HuH-7.5 (cell line): Measurements from ENCODE around the gene DLL4.

Experiments used
- DNase-seq: peaks from one replicate; pipeline ENCODE4 v3.0.0; 2011; ENCODE audit warnings: low spot score

The DLL4 gene

DNA sequence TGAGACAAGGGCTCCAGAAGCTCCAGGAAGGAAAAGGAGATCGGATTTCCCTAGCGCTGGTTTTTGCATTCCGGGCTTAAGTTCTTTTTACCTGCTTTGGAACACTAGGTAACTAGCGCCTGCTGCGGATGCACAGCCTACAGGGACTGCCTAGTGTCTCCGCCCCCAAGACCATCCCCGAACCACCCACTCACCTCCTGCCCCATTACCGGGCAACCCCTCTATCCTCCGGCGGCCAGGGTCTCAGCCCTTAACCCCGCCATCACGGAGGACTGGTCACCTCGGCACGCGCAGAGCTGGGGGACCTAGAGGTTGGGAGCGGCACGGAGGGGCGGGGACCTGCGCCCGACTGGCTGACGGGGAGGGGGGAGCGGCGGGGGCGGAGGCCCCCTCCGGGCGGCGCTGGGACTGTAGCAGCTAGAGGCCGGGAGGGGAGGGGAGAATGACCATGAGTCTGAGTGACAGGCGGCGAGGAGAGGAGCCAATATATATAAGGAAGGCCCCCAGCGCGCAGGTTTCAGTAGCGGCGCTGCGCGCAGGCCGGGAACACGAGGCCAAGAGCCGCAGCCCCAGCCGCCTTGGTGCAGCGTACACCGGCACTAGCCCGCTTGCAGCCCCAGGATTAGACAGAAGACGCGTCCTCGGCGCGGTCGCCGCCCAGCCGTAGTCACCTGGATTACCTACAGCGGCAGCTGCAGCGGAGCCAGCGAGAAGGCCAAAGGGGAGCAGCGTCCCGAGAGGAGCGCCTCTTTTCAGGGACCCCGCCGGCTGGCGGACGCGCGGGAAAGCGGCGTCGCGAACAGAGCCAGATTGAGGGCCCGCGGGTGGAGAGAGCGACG lies at the start of gene DLL4:
Gene DLL4 (plus strand): TSS at position 520 of the 839 bp plus-strand sequence. CDS start 329 bp downstream, outside the sequence.
- peak; percentile 85 for DNase-seq

- no peak for DNase-seq
Observed at GRCh38 chr15:40879609-40880008, 49.5 kb upstream of the DLL4 start.

DNA sequence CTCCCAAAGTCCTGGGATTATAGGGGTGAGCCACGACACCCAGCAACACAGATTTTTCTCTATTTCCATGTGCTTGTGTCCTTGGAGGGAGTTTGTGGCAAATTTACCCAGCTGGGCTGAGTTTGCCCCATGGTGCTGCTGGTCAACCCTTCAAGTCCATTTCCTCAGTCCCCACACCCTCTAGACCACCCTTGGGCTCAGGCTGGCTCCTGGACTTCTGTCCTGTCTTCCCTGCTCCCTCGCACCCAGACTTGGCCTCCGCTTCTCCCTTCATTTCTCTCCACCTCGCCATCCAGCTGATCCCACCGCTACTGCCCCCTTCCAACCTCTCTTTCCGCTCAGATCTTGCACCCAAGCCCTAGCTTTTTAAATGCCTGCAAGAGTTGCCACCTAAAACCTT lies 47.8 kb upstream of the DLL4 start:
- DNase-seq, result no peak

DNA sequence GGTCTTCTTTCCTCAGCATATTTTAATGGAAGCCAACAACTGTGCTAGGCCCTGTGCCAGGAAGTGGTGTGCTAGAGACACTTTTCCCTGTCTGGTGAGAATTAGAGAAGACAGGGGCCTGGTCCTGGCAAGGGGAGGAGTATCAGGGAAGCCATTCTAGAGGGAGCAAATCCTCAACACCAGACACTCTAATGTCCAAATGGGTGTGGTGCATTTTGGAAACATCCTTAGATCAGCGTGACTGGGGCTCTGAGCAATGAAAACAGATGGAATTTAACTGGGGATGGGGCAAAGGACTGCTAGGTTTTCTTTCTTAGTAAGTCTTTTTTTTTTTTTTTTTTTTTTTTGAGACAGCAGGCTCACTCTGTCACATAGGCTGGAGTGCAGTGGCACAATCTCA lies 42.6 kb upstream of the DLL4 start:
- no peak for DNase-seq

- no peak for DNase-seq
Observed at GRCh38 chr15:40889112-40889511, 40.0 kb upstream of the DLL4 start.

DNA sequence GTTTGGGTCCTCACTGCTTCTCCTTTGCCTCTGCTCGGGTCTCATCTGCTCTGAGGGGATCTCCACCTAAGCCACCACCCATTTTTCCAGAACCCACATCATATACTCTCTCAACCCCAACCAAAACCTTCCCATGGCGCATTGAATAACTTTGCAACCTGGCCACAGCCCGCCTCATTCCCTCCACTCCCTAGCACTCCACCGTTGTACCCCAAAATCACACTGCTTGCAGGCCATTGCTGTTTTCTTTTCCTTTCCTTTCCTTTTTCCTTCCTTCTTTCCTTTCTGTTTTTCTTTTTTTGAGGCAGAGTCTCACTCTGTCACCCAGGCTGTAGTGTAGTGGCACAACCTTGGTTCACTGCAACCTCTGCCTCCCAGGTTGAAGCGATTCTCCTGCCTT lies 38.0 kb upstream of the DLL4 start:
- no peak for DNase-seq

- no peak for DNase-seq
Observed at GRCh38 chr15:40891810-40892446, 37.2 kb upstream of the DLL4 start.

- no peak for DNase-seq
Observed at GRCh38 chr15:40892447-40893012, 36.6 kb upstream of the DLL4 start.

DNA sequence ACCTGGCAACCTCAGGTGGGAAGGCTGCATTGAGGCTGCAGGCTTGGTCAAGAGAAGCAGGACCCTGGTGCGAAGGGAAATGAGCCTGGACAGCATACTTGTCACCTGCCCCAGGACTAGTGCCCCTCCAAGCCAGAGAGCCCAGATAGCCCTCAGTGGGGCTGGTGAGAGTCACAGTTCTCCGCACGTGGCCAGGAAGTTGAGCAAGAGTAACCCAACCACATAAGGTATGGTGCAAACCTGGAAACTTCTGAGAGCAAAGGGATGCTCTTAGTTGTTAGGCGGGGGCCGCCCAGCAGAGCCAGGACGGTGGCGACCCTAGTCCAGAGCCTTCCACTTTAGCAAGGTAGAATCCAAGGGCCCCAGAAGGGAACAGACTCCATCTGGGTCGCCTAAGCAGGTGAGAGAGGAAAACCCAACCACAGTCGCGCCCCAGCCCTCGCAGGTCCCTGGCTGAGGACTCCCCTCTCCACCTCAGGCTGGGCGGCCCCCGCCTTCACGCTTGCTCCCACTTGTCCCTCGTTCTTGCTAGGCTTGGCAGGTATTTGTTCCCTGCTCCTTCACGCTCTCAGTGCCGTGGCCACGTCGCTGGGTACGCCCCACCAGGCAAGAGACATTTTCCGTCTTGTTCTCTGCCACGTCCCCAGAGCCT lies 36.0 kb upstream of the DLL4 start:
- no peak for DNase-seq

DNA sequence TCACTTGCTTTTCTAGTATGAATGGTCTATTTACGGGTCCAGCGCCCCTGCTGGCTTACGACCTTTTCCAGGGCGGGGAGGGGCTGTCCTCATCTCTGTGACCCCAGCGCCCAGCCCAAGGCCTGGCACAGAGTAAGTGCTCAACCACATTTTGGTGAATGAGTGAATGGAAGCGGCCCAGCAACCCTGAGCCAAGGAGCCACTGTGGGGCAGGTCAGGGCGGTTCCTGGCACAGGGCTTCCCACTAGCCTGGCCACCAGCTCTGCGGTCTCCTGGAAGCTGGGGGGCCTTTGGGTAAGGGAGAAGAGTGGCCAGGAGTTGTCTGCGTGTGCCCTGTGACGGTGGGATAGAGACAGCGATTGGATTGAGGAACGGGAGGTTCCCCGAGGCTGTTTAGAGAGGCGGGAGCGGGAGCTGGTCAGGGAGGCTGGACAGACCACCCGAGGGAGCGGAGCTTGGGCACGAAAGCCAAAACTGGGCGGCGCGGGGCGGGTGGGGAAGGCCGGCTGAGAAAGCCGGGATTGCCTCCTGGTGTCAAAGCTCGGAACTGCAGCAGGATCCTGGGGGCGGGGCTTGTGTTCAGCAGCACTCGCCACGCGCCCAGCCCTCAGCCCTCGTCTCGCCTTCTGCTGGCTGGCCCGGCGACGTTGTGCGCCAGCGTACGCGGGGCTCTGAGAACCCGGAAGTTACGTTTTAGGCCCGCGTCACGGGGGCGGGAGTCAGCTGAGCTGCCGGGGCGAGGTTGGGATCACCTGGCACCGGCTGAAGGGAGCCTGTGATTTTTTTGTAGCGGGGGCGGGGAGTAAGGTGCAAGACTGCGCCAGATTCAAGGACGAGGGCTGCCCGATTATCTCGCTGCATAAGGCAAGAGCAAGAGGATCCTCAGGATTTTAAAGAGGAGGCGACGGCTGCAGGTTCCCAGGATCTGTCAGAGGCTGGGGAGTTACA lies 35.1 kb upstream of the DLL4 start, which contains the start of gene VPS18:
Gene VPS18 (plus strand): TSS at position 718 of the 948 bp plus-strand sequence. CDS start 319 bp downstream, outside the sequence.
- peak; percentile 73 for DNase-seq

DNA sequence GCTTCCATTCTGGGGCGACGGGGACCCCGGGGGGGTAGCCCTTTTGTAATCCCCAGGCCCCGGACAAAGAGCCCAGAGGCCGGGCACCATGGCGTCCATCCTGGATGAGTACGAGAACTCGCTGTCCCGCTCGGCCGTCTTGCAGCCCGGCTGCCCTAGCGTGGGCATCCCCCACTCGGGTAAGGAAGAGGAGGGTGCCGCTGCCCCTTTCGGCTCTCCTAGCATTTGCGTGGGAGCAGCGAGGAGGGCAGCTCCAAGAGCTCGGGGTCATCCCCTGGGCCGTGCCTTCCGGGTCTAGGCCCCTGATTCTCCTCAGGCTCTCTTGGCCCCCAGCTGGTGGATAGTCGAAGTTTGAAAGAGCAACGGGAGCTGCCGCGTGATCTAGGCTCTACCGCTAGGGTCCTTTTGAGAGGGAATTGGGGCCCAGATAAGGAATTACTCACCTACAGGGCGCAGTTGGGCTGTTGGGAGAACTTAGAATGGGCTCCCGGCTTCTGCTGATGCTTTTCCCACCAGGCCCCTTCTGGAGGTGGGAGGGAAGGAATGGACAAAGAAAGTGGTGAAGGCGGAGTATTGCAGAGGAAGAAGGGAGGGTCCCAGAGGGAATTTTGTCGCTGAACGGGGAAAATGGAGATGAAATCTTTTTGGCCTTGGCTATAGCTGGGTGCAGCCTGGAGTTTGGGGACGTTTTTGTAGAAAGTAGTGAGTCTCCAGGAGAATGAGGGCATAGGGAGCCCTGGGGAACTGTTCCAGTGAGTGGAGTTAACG lies 34.3 kb upstream of the DLL4 start:
- peak; percentile 75 for DNase-seq

DNA sequence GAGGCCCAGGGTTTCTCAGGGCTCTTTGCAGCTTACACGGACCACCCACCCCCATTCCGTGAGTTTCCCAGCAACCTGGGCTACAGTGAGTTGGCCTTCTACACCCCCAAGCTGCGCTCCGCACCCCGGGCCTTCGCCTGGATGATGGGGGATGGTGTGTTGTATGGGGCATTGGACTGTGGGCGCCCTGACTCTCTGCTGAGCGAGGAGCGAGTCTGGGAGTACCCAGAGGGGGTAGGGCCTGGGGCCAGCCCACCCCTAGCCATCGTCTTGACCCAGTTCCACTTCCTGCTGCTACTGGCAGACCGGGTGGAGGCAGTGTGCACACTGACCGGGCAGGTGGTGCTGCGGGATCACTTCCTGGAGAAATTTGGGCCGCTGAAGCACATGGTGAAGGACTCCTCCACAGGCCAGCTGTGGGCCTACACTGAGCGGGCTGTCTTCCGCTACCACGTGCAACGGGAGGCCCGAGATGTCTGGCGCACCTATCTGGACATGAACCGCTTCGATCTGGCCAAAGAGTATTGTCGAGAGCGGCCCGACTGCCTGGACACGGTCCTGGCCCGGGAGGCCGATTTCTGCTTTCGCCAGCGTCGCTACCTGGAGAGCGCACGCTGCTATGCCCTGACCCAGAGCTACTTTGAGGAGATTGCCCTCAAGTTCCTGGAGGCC lies 29.5 kb upstream of the DLL4 start:
- no peak for DNase-seq

DNA sequence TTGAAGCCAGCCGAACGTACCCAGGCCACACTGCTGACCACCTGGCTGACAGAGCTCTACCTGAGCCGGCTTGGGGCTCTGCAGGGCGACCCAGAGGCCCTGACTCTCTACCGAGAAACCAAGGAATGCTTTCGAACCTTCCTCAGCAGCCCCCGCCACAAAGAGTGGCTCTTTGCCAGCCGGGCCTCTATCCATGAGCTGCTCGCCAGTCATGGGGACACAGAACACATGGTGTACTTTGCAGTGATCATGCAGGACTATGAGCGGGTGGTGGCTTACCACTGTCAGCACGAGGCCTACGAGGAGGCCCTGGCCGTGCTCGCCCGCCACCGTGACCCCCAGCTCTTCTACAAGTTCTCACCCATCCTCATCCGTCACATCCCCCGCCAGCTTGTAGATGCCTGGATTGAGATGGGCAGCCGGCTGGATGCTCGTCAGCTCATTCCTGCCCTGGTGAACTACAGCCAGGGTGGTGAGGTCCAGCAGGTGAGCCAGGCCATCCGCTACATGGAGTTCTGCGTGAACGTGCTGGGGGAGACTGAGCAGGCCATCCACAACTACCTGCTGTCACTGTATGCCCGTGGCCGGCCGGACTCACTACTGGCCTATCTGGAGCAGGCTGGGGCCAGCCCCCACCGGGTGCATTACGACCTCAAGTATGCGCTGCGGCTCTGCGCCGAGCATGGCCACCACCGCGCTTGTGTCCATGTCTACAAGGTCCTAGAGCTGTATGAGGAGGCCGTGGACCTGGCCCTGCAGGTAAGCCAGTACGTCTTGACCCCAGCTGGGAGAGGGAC lies 28.7 kb upstream of the DLL4 start:
- no peak for DNase-seq

GRCh38 chr15:40901053-40901443 lies 28.1 kb upstream of the DLL4 start:
- DNase-seq, result no peak

GRCh38 chr15:40902605-40903561 lies 26.3 kb upstream of the DLL4 start:
- no peak for DNase-seq

GRCh38 chr15:40904552-40905201 lies 24.5 kb upstream of the DLL4 start:
- DNase-seq, result no peak
